Left forelimb (tissue), 1 donor: Measurements from ENCODE around the gene DCAKD.
"Not testable (repeated sequence)": the region's sequence is repeated elsewhere in the genome, so short reads cannot be mapped to it uniquely, and the experiment has no call there.

Experiments
- DNase-seq: peaks from one replicate; pipeline ENCODE4 v3.0.0-alpha.2; 2018; ENCODE audit warnings: low spot score

DCAKD gene

DNA sequence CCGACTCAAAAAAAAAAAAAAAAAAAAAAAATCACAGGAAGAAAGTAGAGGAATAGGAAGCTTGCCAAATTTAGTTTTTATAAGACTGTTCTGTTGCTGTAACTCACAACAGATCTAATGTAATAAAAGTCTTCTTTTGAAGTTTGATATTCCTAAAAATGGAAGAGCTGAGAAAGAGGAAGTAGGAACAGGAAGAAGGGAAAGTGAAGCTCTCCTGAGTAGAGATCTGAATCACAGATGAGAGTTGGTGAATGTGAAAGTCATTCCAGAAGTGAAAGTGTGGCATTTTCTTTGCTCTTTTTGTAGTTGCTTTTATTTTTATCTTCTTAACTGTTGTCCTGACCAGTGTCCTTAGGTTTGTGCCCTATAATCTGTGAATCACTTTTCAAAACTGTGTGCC, 11.8 kb upstream of the DCAKD start:
- DNase-seq: no peak

DNA sequence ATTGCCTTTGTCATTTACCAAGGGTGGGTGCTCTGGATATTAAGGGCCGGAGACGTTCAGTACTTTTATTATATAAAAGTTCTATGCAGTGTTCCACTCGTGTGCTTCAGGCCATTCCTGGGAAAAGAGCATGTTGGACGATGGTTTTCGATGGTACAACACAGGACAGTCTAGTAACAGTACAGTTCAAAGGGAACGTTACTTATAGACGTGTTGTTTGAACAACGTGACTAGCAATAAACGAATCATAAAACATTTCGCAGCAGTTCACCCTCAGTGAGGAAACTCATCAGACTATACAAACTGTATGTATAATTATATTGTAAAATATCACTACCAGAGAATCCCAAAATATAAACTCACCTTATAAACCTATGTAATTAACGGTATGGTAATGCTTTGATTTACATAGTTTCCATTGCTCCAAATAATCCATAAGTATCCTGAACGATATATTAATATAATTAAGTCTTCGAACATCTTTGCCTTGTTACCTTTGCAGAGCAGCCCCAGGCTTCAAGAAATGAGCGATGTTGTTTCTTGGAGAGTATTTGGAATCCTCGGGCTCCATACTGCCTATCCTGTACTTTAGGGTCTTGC, 10.3 kb upstream of the DCAKD start:
- no peak for DNase-seq

DNA sequence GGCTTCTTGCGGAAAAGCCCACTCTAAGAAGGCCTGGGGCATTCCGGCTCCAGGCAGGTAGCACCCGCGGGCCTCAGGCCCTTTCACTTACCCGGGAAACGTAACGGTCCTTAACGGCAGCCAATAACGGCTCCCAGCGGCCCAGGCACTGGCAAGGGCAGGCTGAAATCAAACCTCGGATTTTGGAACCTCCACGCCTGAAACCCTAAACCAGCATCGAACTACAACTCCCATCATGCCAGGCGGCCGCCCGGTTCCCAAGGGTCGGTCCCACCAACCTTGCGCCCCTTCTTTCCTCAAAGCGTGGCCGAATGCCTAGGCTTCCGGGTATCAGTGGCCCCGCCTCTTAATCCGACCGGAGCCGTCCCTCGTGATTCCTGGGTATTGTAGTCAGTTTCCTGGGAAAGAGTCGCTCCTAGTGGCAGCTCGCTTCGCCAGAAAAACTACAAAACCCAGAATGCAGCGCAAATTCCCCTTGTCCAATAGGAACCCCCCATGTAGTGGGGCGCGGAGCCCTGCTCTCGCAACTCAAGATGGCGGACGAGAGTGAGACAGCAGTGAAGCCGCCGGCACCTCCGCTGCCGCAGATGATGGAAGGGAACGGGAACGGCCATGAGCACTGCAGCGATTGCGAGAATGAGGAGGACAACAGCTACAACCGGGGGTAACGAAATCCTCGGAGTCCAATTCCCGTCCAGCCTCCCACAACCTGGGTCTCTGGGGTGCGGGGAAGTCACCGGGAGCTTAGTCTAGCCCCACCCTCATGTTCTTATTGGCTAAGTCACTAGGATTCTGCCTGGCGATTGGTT, 9.6 kb upstream of the DCAKD start, which contains the start of gene NMT1:
TSS of gene NMT1 (plus strand) at position 521 of the 809 bp plus-strand sequence. CDS start at position 534, 13 bp downstream.
- DNase-seq: peak; percentile 98

DNA sequence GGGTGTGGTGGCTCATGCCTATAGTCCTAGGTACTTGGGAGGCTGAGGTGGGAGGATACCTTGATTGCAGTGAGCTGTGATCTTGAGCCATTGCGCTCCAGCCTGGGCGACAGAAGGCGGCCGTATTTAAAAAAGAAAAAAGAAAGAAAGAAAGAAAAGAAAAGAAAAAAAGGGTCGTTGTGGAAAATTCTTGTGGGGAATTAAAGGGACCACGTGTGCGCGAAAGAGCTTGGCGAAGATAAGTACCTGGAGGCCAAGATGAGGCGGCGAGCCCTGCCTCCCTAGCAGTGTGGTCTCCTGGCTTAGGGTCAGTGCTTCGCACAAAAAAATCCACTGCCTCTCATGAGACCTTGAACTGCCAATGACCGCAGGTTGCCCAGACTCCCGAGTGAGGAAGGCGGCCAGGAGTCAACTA, 9.0 kb upstream of the DCAKD start:
- no peak for DNase-seq

DNA sequence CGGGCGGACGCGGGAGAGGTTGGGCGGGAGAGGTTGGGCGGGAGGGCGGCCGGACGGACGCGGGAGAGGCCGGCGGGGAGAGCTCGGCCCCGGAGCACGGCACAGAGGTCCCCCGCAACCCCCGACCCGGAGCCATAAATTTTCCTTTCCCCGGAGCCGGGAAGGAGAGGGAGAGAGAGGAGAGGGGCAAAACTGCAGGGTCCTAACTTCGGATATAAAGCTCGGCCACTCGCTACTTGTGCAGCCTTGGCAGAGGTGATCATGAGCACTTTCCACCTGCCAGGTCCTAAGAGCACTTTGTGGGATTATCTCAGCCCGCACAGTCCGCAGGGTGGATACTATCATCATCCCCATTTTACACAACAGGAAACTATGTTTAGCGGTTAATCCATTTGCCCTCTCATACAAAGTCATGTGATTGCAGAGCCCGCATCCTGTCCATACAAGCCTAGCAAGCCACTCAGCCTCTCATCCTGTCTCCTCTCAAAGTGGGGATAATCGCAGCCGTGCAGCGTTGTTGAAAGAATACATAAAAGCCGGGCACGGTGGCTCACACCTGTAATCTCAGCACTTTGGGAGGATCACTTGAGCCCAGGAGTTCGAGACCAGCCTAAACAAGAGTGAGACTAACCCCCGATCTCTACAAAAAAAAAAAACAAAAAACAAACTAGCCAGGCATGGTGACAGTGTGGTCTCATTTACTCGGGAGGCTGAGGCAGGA, 780 bp upstream of the DCAKD start:
- no peak for DNase-seq

DNA sequence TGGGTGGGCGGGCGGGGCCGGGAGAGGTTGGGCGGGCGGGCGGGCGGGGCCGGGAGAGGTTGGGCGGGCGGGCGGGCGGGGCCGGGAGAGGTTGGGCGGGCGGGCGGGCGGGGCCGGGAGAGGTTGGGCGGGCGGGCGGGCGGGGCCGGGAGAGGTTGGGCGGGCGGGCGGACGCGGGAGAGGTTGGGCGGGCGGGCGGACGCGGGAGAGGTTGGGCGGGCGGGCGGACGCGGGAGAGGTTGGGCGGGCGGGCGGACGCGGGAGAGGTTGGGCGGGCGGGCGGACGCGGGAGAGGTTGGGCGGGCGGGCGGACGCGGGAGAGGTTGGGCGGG, 254 bp upstream of the DCAKD start:
- DNase-seq: not testable (repeated sequence)

DNA sequence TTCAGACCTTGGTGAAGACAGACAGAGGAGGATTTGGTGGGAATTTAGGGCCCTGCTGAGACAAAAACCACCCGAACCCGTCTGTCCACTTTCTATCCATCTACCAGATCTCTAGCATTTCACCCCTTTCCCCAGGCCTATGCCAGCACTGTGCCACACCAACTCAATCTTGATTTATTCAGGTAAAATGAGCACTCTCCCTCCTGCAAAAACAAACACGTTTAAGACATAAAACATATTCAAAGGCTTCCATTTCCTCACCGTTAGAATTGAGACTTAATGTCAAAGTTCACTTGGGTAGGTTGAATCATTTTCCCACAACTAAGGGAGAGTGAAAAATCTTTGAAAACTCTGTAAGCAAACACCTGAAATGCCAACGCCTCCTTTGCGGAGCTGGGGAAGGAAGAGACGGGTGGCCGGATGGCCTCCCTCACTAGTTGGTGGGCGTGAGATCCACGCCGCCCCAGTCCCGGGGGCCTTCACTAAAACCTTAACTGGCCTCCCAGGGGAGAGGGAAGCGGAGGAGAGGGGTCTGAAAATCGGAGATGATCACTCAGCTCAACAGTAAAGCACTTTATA, 862 bp downstream of the DCAKD start:
- no peak for DNase-seq

DNA sequence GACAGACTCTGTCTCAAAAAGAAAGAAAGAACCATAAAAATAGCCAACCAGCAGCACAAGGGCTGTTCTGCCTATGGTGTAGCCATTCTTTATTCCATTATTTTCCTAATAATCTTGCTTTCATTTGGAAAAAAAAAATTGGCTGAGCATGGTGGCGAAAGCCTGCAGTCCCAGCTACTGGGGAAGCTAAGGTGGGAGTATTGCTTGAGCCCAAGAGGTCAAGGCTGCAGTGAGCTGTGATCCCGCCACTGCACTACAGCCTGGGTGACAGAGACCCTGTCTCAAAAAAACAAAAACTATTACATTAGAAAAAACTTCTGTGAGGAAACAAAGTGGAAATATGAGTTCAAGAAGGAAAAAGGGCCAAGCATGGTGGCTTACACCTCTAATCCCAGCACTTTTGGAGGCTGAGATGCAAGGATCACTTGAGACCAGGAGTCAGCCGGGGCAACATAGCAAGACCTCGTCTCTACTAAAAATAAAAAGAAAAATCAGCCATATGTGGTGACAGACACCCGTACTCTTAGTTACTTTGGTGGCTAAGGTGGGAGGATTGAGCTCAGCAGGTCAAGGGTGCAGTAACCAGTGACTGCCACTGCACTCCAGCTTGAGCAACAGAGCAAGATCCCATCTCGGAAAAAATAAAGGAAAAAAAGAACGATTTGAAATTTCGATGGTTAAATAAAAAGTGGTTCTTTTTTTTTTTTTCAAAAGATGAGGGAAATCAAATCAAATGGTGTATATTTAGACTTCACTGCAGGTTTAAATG, 2.5 kb downstream of the DCAKD start:
- DNase-seq: no peak

DNA sequence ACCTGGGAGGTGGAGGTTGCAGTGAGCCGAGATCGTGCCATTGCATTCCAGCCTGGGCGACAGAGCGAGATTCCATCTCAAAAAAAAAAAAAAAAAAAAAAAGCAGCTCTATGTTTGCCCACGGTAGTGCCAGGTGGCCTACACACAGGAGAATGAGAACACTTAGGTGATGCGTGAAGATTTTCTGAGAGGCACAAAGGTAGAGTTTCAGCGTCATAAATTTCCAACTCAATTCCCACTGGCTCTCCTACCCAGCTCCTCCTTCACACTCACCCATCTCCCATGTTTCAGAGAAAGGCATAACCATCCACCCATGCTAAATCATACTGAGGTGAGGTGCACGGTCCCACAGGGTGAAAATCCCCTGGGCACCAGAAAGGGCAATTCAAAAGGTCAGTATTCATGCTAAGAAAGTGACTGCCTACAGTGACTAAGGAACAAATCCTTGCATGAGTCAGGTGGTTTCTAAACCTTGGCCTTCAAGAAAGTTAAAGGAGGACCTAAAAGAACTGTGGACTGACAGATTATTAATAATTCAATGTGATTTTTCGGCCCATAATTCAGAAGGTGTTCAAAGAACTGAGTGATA, 4.8 kb downstream of the DCAKD start:
- DNase-seq: no peak

DNA sequence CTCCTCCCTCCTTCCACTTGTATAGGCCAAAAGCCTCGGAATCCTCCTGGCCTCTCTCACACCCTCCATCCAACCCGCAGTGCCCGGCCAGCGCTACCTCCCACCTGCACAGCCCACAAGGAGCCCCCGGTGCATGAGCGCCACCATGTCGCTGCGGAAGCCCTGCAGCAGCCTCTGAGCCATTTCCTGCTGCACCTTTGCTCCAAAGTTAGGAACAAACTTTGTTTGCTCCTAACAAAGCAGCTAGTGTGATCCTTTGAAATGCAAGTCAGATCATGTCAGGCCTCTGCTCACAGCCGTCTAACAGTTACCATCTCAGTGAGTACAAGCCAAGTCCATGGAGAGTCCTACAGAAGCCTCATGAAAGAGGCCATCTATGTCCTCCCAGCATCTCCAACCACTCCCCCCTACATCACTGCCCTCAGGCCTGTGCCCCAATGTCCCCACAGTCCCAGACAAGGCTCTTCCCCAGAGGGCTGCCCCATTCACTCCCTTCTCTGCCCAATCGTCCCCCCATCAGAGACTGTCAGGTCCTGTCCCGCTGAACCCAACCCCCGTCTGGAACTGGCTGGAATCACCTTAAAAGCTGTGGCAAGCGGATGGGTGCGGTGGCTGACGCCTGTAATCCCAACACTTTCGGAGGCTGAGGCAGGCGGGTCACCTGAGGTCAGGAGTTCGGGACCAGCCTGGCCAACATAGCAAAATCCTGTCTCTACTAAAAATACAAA, 7.5 kb downstream of the DCAKD start:
- DNase-seq: no peak

DNA sequence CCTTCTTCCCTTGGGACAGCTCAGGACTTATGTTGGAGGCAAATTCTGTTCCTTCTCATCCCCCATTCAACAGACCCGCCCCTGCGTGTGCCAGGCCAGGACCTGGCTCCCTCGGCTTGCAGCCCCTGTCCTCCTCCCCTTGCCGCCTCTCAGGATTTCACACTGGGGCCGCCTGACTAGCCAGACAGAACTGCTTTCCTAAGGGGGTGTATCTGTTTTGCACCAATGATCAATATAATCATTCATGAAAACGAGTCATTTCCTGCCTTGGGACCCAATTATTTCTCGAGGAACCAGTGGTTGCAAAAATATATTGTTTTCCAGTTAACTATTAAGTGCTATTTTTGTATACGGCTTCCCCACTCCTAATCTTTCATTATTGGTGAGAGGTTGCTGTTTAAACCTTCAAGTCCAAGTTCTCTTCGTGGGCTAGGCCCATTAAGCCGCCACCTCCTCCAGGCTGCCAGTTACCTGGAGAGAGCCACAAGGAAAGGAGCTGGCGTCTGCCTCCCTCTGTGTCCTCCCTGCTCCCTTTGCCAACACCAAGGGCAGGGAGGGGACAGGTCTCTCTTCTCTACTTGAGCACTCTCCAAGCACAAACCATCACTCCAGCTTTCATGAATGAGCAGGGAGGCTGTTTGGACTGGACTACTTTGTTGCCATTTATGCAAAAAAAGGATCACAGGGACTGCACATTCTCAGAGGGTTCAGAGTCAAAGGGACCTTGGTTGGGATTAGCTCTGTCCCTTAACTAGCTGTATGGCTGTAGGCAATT, 8.9 kb downstream of the DCAKD start:
- no peak for DNase-seq

DNA sequence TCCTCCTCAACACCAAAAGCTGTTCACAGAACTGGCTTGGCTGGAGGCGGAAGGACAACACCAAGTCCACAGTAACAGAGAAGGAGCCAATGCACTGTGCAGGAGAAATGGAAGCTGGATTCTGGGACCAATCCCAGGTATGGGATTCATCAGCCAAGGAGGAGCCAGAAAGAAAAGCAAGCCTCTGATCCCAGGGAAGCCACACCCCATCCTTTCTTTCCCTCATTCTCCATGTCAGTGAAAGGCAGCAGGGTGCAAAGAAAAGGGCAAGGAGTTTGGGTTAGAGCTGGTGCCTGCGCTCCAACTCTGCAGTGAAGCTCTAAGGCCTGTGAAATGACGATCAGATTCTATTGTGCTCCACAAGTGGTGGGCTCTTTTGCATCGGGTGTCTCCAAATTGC, 11.0 kb downstream of the DCAKD start:
- no peak for DNase-seq

DNA sequence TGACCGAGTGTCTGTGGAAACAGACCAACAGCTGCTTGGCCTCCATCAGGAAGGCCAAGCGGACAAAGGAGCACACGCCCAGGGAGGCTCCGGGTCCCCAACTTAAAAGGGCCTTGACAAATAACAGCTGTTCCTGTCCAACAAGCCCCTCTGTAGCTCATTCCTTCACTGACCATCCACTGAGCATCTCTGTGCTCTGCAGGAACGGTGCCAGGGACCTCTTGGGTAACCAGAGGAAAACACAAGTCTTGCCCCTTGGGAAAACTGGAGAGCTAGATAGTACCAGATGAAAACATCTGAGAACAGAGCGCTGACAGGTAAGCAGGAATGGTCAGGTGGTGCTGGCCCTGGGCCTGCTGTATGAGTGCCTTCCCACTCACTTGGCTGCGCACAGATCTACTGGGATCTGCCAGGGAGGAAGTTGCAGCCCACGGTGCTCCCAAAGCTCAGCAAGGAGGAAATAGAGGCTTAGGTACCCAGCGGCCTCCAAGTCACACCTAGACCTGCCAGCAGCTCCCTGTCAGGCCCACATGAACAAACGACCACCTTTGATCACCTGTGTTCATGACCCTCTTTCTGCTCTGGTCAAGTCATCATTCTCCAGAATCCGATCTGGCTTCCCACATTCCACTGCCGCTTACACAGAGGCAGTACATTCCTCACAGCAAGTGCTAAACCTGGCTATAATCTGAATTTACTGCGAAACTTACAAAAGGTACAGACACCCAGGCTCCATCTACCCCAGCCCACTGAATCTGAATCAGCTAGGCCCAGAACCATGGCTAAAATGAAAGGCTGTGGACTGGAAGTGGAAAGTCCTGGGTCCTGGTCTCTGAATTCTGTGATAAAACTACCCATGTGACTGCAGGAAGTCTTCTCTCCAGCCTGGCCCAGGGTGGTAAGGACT, 12.5 kb downstream of the DCAKD start:
- no peak for DNase-seq

DNA sequence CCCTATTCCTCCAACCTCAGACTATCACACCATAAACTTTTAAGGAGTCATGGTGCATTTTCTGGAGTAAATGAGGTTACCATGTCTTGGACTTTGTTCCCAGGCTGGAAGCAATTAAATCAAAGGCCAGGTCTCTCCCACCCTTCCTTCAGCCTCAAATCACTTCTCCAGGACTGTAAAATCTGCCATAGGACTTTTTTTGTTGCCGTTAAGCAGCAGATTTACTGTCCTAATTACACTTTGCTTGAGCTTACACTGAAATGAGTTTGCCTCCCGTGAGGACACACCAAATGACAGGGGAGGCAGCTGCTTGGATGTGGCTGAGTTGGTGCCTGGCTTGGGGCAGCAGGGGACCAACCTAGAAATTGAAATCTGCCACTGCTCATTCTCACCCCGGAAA, 14.7 kb downstream of the DCAKD start:
- no peak for DNase-seq

DNA sequence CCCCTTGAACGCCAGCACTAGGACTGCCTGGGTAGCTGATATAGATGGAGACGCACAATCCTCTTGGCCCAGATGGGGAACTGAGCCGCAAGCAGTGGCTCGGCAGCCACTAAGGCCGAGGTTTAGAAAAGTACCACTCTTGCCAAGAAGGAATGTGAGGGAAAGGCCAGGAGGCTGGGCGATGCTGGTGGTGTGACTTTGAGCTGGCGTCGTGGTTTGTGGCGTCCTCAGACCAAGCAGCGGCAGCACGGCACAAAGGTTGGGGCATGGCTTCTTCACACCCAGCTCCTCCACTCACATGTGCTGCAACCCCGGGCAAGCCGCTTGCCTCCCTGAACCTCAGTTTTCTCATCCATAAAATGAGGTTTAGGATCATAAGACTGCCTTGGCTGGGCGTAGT, 15.6 kb downstream of the DCAKD start:
- DNase-seq: no peak

DNA sequence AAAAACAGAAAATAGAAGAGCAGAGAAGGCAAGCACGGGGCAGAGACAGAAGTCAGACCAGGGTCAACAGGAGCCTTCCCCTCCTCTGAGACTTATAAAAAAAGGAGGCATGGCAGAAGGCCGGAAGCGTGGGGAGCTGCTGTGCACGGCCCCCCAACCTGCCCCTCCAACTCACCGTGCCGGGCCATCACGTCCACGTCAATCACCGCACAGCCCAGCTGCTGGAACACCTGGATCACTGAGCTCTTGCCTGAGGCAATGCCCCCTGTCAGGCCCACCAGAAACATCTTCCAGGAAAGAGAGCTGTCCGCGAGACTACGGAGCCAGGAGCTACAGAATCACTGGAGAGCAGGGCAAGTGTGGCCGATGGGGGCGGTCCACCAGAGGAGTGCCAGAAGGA, 16.8 kb downstream of the DCAKD start:
- DNase-seq: no peak

DNA sequence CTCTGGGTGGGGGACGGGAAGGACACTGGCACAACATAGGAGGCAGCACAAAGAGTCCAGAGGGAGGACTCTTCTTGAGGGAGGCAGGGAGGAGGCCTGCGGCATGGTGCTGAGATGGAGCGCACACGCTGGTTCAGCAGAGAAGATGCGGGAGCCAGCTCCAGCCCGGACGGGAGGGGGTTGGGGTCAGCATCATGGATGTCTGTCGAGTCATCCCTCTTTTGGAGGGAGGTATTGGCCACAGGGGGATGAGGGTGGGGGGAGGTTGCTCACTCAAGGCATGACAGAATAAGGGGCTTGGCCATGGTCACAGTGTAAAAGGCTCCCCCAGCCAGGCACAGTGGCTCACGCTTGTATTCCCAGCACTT, 19.3 kb downstream of the DCAKD start:
- DNase-seq: no peak

DNA sequence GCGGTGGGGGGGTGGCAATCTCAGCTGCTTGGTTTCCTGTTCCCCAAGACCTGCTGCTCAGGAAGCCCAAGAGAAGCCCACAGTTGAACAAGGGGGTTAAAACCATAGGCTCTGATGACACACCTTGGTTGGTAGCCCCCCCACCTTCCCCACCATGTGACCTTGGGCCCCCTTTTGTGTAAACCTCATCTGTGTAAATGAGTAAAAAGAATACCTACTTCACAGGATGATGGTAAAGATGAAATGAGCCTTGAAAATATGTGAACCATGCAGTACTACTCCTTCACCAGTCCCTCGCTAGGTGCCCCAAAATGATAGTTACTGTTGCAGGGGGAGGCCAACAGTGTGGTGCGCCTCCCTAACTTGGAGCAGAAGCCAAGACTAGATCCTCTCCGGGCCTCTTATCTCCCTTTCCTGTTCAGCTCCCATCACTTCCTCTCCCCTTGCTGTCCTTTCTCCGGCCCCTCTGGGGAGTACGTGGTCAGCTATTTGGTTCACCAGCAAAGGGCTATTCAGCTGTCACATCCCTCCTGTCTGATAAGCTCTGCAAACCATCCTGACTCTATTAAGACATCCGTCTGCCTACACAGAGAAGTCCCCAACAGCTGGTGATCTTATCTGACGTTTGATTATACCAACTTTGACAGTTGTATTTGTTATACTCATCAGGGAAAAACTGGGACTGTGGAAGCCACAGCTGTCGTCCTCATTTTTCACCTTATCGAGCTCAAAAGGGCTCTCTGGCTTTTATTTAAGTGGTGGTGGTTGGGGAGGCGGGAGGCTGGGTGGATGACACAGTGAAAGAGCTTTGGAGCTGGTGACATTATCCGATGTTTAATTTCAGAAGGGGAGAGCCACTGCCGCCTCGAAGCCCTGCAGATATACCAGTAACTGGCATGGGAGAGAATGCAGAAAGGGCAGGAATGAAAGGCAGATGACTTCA, 19.9 kb downstream of the DCAKD start:
- no peak for DNase-seq
